Fibroblast of pulmonary artery (primary cell): ENCODE data around the gene M1AP.

ENCODE experiments used
- DNase-seq: peaks from one replicate; pipeline ENCODE4 v3.0.0-alpha.2; 2010; ENCODE audit warnings: low read depth
- H3K4me3 ChIP-seq: replicated peaks from 2 replicates; pipeline ENCODE4 v1.5.1; 2011; ENCODE audit warnings: low read depth, mild to moderate bottlenecking, control low read depth, low read length, moderate library complexity
- CTCF ChIP-seq: IDR thresholded peaks from 2 replicates; pipeline ENCODE4 v1.5.1; 2011; ENCODE audit warnings: mild to moderate bottlenecking, control low read depth, low read length, inconsistent platforms; ENCODE audit errors: missing control alignments

M1AP gene

DNA sequence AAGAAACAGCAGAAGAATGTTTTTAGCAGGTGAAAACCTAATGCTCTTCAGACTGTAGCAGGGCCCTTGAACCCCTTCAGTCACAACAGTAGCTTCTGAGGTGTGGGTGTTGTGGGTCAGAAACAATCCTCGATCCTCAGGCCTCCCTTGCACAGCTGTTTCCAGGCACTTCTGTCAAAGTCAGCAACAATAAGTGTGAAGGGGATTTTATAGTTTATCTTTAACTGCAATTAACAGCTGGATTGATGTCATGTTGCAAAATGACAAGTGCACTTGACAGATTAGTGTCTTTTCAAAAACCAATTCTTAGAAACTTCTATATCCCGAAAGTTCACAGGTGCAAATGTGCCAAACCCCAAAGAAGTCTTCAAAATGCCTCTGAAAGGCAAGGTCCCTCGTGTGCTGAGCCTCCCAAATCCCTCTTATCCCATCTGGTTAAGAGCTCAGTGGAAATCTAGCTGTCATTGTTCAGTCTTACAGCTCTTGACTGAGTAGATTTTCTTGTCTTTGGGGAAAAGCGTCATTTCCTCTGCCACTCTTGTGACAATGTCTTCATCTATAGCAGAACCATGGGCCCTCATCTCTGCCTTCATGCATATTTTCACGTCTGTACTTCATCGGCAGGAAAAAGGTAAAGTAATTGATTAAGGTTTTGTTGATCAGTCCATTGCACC is 29.6 kb downstream of the M1AP start:
- no peak for TF ChIP-seq CTCF
- DNase-seq = no peak
- H3K4me3 ChIP-seq = no peak overlapping the region

GRCh38 chr2:74617122-74617521 is 31.0 kb downstream of the M1AP start:
- H3K4me3 ChIP-seq = no peak overlapping the region
- TF ChIP-seq CTCF = no peak
- DNase-seq = no peak

DNA sequence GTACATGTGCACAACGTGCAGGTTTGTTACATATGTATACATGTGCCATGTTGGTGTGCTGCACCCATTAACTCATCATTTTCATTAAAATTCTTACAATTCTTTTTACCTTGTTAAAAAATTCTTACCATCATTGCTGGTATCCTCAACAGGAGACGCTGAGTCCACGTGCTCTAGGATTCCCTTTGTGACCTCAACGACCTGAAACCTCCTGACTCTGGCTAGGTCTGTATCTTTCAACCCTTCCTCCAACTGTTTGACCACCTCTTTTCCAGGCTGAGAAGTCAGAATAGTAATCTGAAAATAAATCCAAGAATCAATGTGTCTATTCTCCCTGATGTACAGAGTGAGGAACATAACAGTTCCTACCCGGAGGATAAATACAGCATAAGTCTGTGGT is 41.2 kb downstream of the M1AP start:
- no peak for TF ChIP-seq CTCF
- no peak overlapping the region for H3K4me3 ChIP-seq
- no peak for DNase-seq

DNA sequence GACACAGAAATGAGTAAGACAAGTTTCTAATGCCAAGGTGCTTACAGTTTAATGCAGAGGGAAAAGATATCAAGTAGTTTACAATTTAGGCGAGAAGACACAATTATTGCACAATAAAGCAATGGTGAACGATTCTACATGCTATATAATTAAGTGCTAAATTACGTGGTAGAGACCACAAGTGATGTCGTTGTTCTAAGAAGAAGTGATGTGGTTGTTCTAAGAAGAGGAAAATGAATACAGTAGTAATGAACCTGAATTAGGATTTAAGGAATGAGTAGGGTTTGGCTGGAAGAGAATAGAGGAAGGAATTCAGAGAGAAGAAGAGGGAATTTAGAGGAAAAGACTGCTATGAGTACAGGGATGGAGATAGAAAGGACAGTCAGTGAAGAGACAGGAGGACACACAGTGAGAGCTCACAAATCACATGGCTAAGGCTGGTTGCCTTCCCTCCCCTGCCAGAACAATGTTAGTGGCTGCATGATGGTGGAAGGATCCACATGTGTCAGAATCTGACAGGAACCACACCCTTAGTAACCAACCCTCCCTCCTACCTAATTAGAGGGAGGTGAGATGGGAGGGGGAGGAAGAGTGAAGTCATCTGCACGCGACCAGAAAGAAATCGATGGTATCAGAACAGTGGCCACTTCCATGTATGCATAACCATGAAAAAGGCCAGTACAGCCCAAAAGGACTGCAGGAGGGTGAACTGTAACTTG is 44.7 kb downstream of the M1AP start:
- TF ChIP-seq CTCF = no peak
- H3K4me3 ChIP-seq = no peak overlapping the region
- DNase-seq = no peak

DNA sequence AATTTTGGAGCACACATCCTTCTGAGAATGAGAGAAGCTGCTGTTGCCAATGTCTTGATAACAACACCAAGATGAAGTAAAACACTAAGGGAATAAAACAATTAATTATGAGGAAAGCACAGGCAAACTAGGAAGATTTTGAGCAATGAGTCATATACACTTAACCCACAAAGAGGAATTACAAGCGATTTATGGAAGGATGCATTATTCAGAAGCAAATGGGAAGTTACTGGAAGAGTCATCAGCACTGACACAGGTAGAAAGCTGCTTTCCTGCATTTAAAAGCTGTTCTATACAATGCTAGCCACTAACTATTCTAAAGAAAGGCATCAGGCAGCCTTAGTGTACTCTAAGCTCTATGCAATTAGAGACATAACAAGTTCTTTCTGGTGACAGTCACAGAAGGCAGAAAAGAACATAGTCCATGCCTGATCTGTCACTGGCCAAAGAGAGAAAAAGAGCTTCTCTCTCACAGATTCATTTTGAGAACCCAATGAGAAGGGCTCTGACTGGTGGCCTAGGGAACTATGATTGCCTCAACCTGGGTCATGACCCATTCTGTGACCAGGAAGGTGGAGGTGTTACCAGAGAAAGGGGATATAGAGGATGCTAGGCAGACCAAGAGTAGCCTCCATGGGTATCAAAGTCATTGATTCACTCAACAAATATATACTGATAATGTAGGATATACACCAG is 45.4 kb downstream of the M1AP start:
- H3K4me3 ChIP-seq = no peak overlapping the region
- no peak for TF ChIP-seq CTCF
- peak; percentile 48 for DNase-seq

DNA sequence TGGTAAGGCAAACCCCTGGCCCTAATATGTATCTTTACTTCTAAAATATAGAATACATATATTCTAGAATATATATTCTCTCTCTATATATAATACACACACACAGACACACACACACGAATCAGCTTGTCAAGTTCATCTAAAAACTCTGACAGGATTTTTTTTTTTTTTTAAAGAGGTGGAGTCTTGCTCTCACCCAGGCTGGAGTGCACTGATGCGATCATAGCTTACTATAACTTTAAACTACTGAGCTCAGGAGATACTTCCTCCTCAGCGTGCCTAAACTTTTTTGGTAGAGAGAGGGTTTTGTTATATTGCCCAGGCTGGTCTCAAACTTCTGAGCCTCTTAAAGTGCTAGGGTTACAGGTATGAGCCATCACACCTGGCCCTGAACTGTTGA is 48.5 kb downstream of the M1AP start:
- TF ChIP-seq CTCF = no peak
- no peak overlapping the region for H3K4me3 ChIP-seq
- no peak for DNase-seq
